ENCODE data around the gene SV2B. TPM values are rescaled to one million over a fixed set of nuclear protein-coding genes. Genes with fewer than 3 reads are reported as not detected.
A peak's percentile ranks its signal among the peaks of the same experiment; 100 is the strongest.

SV2B gene
- total and polyA plus RNA-seq, 9 of the 15 experiments (the other 6 are each of a cell fraction or from before 2014, with no cell fraction given): 0.01 to 0.25 (median 0.11) TPM

GRCh38 chr15:91268510-91268909, 168.5 kb downstream of the SV2B start (continued):
- no peak for TF ChIP-seq ZNF639 (CRISPR knock-in tag; conservative IDR thresholded peaks at IDR 0.05 in 1 of 2, IDR thresholded peaks at IDR 0.05 in 1 of 2)
- no peak for TF ChIP-seq BRD4 (IDR thresholded peaks at IDR 0.05)
- TF ChIP-seq FOXP4 (CRISPR knock-in tag; IDR thresholded peaks at IDR 0.05; ENCODE audit: borderline replicate concordance): no peak
- TF ChIP-seq CBFB (CRISPR knock-in tag; IDR thresholded peaks at IDR 0.05): no peak
- TF ChIP-seq JUN (IDR thresholded peaks at IDR 0.05; ENCODE audit: borderline replicate concordance, low read depth, low read length): no peak
- no peak for TF ChIP-seq JUN (CRISPR knock-in tag; IDR thresholded peaks at IDR 0.05; ENCODE audit: borderline replicate concordance)
- no peak for TF ChIP-seq GABPB1 (CRISPR knock-in tag; IDR thresholded peaks at IDR 0.05)
- TF ChIP-seq ZNF695 (CRISPR knock-in tag; IDR thresholded peaks at IDR 0.05): no peak
- TF ChIP-seq CHCHD3 (CRISPR knock-in tag; IDR thresholded peaks at IDR 0.05): no peak
- TF ChIP-seq TEAD1 (CRISPR knock-in tag; IDR thresholded peaks at IDR 0.05): no peak
- no peak for TF ChIP-seq KDM5B (IDR thresholded peaks at IDR 0.05; ENCODE audit: insufficient replicate concordance, low read depth, low read length)
- TF ChIP-seq ATF1 (CRISPR knock-in tag; IDR thresholded peaks at IDR 0.05): peak; percentile 61; the same call in 1 of the 2 replicates
- TF ChIP-seq ATF1 (tag; IDR thresholded peaks at IDR 0.05): peak; percentile 91
- TF ChIP-seq RAD51 (IDR thresholded peaks at IDR 0.05; ENCODE audit: borderline replicate concordance, low read depth): no peak
- TF ChIP-seq KDM1A (IDR thresholded peaks at IDR 0.05): no peak
- TF ChIP-seq CTBP1 (IDR thresholded peaks at IDR 0.05; ENCODE audit: borderline replicate concordance): peak; percentile 74; the same call in 1 of the 2 replicates
- no peak for TF ChIP-seq BCOR (IDR thresholded peaks at IDR 0.05)
- no peak for TF ChIP-seq PURB (CRISPR knock-in tag; IDR thresholded peaks at IDR 0.05; ENCODE audit: low read depth)
- TF ChIP-seq KAT2B (IDR thresholded peaks at IDR 0.05; ENCODE audit: low read depth, low read length): no peak
- TF ChIP-seq TEAD4 (IDR thresholded peaks at IDR 0.05; ENCODE audit: low read length): no peak
- no peak for TF ChIP-seq TEAD4 (CRISPR knock-in tag; IDR thresholded peaks at IDR 0.05; ENCODE audit: borderline replicate concordance)
- TF ChIP-seq RBM17 (IDR thresholded peaks at IDR 0.05; ENCODE audit: borderline replicate concordance, low read depth, low read length): no peak
- no peak for TF ChIP-seq SMARCE1 (IDR thresholded peaks at IDR 0.05)
- no peak for TF ChIP-seq SFPQ (IDR thresholded peaks at IDR 0.05; ENCODE audit: low read depth, low read length)

Measured in K562 (cell line).